PFSK-1 (cell line): Measurements from ENCODE around the gene JAKMIP1.

ENCODE experiments used
- POLR2AphosphoS5 ChIP-seq: IDR thresholded peaks from 2 replicates; pipeline ENCODE4 v1.6.1; 2012; ENCODE audit warnings: low read depth, mild to moderate bottlenecking, control low read depth, low read length, moderate library complexity
- SIN3A ChIP-seq: IDR thresholded peaks from 2 replicates; pipeline ENCODE4 v1.6.1; 2012; ENCODE audit warnings: mild to moderate bottlenecking, low read length, moderate library complexity, borderline replicate concordance; ENCODE audit not compliant: insufficient read depth
- TAF1 ChIP-seq: IDR thresholded peaks from 2 replicates; pipeline ENCODE4 v1.6.1; 2012; ENCODE audit warnings: low read length, control low read depth, borderline replicate concordance; ENCODE audit not compliant: insufficient read depth

DNA sequence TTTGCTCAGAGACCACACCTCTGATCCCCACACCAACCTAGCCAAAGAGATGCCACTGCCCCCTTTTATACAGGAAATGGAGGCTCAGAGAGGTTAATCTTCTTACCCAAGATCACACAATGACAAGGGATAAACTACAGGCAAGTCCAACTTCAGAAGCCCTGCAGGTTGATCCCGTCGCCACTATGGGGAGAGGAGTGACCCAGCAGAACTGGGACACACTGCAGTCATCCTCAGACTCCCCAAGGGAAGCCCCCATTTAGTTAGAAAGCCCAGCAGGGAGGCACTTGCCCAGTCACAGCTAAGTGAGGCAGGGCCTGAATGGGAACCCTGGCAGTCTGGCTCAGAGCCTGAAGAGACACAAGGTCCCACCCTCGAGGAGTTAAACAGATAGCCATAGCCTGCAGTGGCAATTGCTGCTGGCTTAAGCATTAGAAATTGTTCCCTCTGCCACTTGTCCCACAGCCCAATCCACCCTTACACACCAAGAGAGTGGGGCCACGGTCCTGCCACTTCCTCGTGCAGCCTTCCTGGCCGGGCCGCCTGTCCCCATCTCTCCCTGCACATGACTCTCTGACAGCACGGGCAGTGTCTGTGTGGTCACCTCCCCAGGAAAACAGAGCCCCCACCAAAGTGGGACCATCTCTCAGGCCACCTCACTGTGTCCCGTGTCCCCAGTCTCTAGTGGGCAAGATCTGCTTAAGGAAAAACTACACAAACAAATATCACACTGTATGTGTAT lies 2.7 kb downstream of the JAKMIP1 start:
- TF ChIP-seq TAF1 = no peak
- TF ChIP-seq SIN3A = no peak
- no peak for TF ChIP-seq POLR2AphosphoS5
